Measurements from ENCODE around the gene IGF2R. TPM values are rescaled to one million over a fixed set of nuclear protein-coding genes. Genes with fewer than 3 reads are reported as not detected.

Gene IGF2R
- total and polyA plus RNA-seq, 2 donors (not counting 1 experiment from before 2014, with no cell fraction given): 9.5 to 53.3 TPM

GRCh38 chr6:159996087-159996622 lies 27.3 kb downstream of the IGF2R start:
- ChIA-PET POLR2A (no interaction called here), CTCF (no interaction called here)
- Histone ChIP-seq H3K9ac (ENCODE audit: low read length) (no peak overlapping the region), H3K4me1 (ENCODE audit: control insufficient read depth in 2 of 2, insufficient read depth in 2 of 2, low read length in 2 of 2) (no peaks in the 10 kb centered on the region), H3K4me2 (replicated peaks; ENCODE audit: low read depth, low read length, poor library complexity, severe bottlenecking) (no peak overlapping the region), H4K20me1 (ENCODE audit: control insufficient read depth, insufficient read depth, low read length, poor library complexity, severe bottlenecking) (peaks cover 51% of the 10 kb centered on the region), H3K4me3 (ENCODE audit: control extremely low read depth in 1 of 5, extremely low read depth in 1 of 5, insufficient read depth in 1 of 5, low read depth in 2 of 5, low read length in 4 of 5) (no peak overlapping the region), H3K27me3 (replicated peaks in 1 of 4; ENCODE audit: control extremely low read depth in 1 of 4, control insufficient read depth in 3 of 4, insufficient read depth in 4 of 4, low read length in 3 of 4) (no peaks in the 10 kb centered on the region), H2AFZ (ENCODE audit: insufficient read depth, low read depth, low read length, poor library complexity, severe bottlenecking) (no peak overlapping the region), H3K36me3 (replicated peaks in 1 of 2; ENCODE audit: control extremely low read depth in 1 of 2, control insufficient read depth in 1 of 2, extremely low read depth in 1 of 2, insufficient read depth in 2 of 2, low read length in 1 of 2) (peaks cover 8 to 34% of the 10 kb centered on the region in 2 experiments), H3K27ac (ENCODE audit: low read length in 2 of 2) (no peak overlapping the region), H3K9me3 (ENCODE audit: control extremely low read depth in 1 of 3, control insufficient read depth in 2 of 3, insufficient read depth in 1 of 3, low read length in 2 of 3) (peaks cover 2 to 4% (median 2%) of the 10 kb centered on the region in 3 donors), H3K79me2 (ENCODE audit: control insufficient read depth, insufficient read depth, low read length) (peaks cover 94% of the 10 kb centered on the region)
- WGBS (ENCODE audit: insufficient coverage): 98% methylated on average over 4 of the region's 5 CpGs
- H3K27me3 Mint-ChIP-seq: no peaks in the 10 kb centered on the region
- H3K27ac Mint-ChIP-seq: no peak overlapping the region
- TF ChIP-seq CTCF (IDR thresholded peaks at IDR 0.05) (no peak), EZH2 (IDR thresholded peaks at IDR 0.05; ENCODE audit: borderline replicate concordance, insufficient read depth, low read depth, low read length, poor library complexity, severe bottlenecking) (no peak)
- intact Hi-C loops (cut with micrococcal nuclease): no loop called here
- peaks cover 12% of the 10 kb centered on the region for H3K4me1 Mint-ChIP-seq
- H3K4me3 Mint-ChIP-seq: no peak overlapping the region
- H3K9me3 Mint-ChIP-seq (ENCODE audit: insufficient read depth): peaks cover 7% of the 10 kb centered on the region
- ATAC-seq (ENCODE audit: low read depth) (no peak), DNase-seq (no peak)

- no peak overlapping the region for H3K4me3 Mint-ChIP-seq
- peaks cover 94% of the 10 kb centered on the region for H3K79me2 ChIP-seq (ENCODE audit: control insufficient read depth, insufficient read depth, low read length)
- no peak overlapping the region for H2AFZ ChIP-seq (ENCODE audit: insufficient read depth, low read depth, low read length, poor library complexity, severe bottlenecking)
- H3K4me1 Mint-ChIP-seq: peaks cover 11% of the 10 kb centered on the region
- ChIA-PET CTCF (no interaction called here), POLR2A (no interaction called here)
- TF ChIP-seq CTCF (IDR thresholded peaks at IDR 0.05) (no peak), EZH2 (IDR thresholded peaks at IDR 0.05; ENCODE audit: borderline replicate concordance, insufficient read depth, low read depth, low read length, poor library complexity, severe bottlenecking) (no peak)
- H3K9ac ChIP-seq (ENCODE audit: low read length): no peak overlapping the region
- H3K9me3 Mint-ChIP-seq (ENCODE audit: insufficient read depth): peaks cover 7% of the 10 kb centered on the region
- DNase-seq: no peak
- H3K27ac Mint-ChIP-seq: no peak overlapping the region
- no peak overlapping the region for H3K27ac ChIP-seq (ENCODE audit: low read length in 2 of 2)
- H3K4me2 ChIP-seq (replicated peaks; ENCODE audit: low read depth, low read length, poor library complexity, severe bottlenecking): no peak overlapping the region
- H4K20me1 ChIP-seq (ENCODE audit: control insufficient read depth, insufficient read depth, low read length, poor library complexity, severe bottlenecking): peaks cover 50% of the 10 kb centered on the region
- intact Hi-C loops (cut with micrococcal nuclease): no loop called here
- H3K36me3 ChIP-seq (replicated peaks in 1 of 2; ENCODE audit: control extremely low read depth in 1 of 2, control insufficient read depth in 1 of 2, extremely low read depth in 1 of 2, insufficient read depth in 2 of 2, low read length in 1 of 2): peaks cover 8 to 31% of the 10 kb centered on the region in 2 experiments
- no peaks in the 10 kb centered on the region for H3K4me1 ChIP-seq (ENCODE audit: control insufficient read depth in 2 of 2, insufficient read depth in 2 of 2, low read length in 2 of 2)
- ATAC-seq (ENCODE audit: low read depth): no peak
- H3K9me3 ChIP-seq (ENCODE audit: control extremely low read depth in 1 of 3, control insufficient read depth in 2 of 3, insufficient read depth in 1 of 3, low read length in 2 of 3): peaks cover 2 to 4% (median 2%) of the 10 kb centered on the region in 3 donors
- H3K27me3 ChIP-seq (replicated peaks in 1 of 4; ENCODE audit: control extremely low read depth in 1 of 4, control insufficient read depth in 3 of 4, insufficient read depth in 4 of 4, low read length in 3 of 4): no peaks in the 10 kb centered on the region
- H3K27me3 Mint-ChIP-seq: no peaks in the 10 kb centered on the region
- no peak overlapping the region for H3K4me3 ChIP-seq (ENCODE audit: control extremely low read depth in 1 of 5, extremely low read depth in 1 of 5, insufficient read depth in 1 of 5, low read depth in 2 of 5, low read length in 4 of 5)
- WGBS (ENCODE audit: insufficient coverage): 96% methylated on average over 8 of the region's 12 CpGs
These were observed 28.0 kb downstream of the IGF2R start for GRCh38 chr6:159996626-159997497.
